Measurements from ENCODE around the gene SDCBP2.

The SDCBP2 gene

DNA sequence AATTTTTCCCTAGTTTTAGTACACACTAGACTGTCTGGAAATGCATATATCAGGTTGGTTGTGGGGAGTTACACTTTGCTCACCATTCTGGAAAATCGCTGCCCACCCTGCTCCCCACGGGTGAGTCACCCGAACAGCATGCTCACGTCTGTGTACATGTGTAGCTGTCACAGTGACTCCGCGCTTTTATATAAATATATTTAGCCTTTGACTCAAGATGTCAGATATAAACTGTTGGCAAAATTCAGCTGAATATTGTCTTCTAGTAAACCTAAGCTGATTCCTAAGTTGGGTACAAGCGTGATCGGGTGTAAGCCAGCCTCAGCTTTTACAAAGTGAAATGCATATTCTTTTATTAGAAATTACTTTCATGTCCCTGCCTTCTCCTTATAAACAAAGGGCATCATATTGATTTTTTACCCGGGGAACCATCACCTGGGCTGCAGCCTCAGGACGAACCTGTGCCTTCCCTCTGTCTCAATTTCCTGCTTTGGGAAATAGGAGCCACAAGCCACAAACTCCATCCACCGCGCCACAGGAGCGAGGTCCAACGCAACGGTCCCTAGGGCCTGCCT, 4.3 kb downstream of the SDCBP2 start:
- peak overlapping the region; percentile 62 for H3K4me3 ChIP-seq (ENCODE audit: low read depth, low read length)
- DNase-seq (ENCODE audit: low read depth): no peak
- TF ChIP-seq, protein P1, sequence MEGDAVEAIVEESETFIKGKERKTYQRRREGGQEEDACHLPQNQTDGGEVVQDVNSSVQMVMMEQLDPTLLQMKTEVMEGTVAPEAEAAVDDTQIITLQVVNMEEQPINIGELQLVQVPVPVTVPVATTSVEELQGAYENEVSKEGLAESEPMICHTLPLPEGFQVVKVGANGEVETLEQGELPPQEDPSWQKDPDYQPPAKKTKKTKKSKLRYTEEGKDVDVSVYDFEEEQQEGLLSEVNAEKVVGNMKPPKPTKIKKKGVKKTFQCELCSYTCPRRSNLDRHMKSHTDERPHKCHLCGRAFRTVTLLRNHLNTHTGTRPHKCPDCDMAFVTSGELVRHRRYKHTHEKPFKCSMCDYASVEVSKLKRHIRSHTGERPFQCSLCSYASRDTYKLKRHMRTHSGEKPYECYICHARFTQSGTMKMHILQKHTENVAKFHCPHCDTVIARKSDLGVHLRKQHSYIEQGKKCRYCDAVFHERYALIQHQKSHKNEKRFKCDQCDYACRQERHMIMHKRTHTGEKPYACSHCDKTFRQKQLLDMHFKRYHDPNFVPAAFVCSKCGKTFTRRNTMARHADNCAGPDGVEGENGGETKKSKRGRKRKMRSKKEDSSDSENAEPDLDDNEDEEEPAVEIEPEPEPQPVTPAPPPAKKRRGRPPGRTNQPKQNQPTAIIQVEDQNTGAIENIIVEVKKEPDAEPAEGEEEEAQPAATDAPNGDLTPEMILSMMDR (IDR thresholded peaks at IDR 0.05; ENCODE audit: low read depth, low read length, missing control alignments): no peak

DNA sequence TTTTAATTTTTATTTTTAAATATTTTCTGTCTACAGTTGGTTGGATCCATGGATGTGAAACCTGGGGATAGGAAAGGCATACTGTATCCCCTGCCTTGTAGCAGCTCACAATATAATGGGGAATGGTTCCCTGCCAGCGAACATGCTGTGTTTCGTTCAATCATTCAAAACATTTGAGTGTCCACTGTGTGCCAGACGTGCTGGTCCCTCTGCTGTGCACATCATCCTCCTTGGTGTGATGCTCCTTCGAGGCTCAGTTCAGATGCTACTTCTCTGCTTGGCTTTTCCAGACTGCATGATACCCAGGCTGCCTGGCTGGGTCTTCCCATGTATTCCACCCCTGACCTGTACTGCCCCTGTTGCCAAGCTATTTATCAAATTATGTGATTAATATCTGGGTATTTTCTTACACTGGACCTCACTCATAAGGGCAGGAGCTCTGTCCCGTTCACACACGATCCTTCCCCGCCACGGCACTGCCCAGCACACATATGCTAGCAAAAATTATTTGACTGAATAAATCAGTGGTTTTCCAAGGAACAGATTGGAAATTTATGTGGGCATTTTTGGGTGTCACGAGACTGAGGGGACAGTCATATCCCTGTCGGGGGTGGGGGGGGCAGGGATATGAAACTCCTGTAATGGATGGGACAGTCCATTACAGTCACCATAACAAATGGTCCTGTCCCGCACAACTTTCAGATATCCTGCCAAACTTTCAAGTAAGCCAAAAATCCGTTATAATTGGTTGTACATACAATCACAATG, 4.9 kb downstream of the SDCBP2 start:
- no peak overlapping the region for H3K4me3 ChIP-seq (ENCODE audit: low read depth, low read length)
- no peak for DNase-seq (ENCODE audit: low read depth)
- TF ChIP-seq, protein P1 (IDR thresholded peaks at IDR 0.05; ENCODE audit: low read depth, low read length, missing control alignments): no peak

- TF ChIP-seq, protein P1 (IDR thresholded peaks at IDR 0.05; ENCODE audit: low read depth, low read length, missing control alignments): no peak
- no peak overlapping the region for H3K4me3 ChIP-seq (ENCODE audit: low read depth, low read length)
- DNase-seq (ENCODE audit: low read depth): no peak
These were observed 5.7 kb downstream of the SDCBP2 start for GRCh38 chr20:1323256-1323655.

DNA sequence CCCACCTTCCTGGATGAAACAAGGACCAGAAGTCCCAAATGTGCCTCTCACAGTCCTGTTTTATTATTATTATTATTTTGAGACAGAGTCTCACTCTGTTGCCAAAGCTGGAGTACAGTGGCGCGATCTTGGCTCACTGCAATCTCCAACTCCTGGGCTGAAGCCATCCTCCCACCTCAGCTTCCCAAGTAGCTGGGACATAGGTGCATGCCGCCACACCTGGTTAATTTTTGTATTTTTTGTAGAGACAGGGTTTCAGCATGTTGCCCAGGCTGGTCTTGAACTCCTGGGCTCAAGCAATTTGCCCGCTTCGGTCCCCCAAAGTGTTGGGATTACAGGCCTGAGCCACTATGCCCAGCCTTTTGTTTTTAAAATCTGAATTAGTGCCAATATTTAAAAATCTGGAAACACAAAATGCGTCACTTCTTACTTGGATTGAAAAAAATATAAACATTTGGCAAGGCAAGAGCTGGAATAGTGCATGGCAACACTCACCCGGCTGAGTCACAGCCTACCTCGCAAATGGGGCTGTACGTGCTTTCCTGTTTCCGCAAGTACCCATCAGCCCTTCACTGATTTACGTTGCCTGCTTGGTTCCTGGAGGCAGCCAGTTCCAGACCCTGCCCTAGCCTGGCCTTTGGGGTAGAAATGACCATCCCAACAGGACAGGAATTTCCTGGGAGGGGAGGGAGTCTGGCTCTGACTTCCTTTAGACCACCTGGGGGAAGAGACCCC, 6.3 kb downstream of the SDCBP2 start:
- no peak for DNase-seq (ENCODE audit: low read depth)
- no peak overlapping the region for H3K4me3 ChIP-seq (ENCODE audit: low read depth, low read length)
- TF ChIP-seq, protein P1 (IDR thresholded peaks at IDR 0.05; ENCODE audit: low read depth, low read length, missing control alignments): no peak

GRCh38 chr20:1321654-1321939, 7.3 kb downstream of the SDCBP2 start:
- TF ChIP-seq, protein P1 (IDR thresholded peaks at IDR 0.05; ENCODE audit: low read depth, low read length, missing control alignments): no peak
- no peak for DNase-seq (ENCODE audit: low read depth)
- H3K4me3 ChIP-seq (ENCODE audit: low read depth, low read length): no peak overlapping the region

- TF ChIP-seq, protein P1 (IDR thresholded peaks at IDR 0.05; ENCODE audit: low read depth, low read length, missing control alignments): no peak
- H3K4me3 ChIP-seq (ENCODE audit: low read depth, low read length): no peak overlapping the region
- DNase-seq (ENCODE audit: low read depth): no peak
These were observed 7.9 kb downstream of the SDCBP2 start for GRCh38 chr20:1320902-1321653.
